Suprapubic skin (tissue), 3 donors: ENCODE measurements around the gene CMTM8.

Source experiments
- POLR2A ChIP-seq, 2 donors: fragments of 450-650 bp; IDR thresholded peaks; one replicate each; pipeline ENCODE4 v1.6.1; 2017; ENCODE audit warnings: antibody characterized with exemption in 2 of 2, mild to moderate bottlenecking in 2 of 2, moderate library complexity in 2 of 2
- TF ChIP-seq, protein P1 (sequence below), 2 donors: fragments of 200-600 bp in 1 of 2; fragments of 450-650 bp in 1 of 2; sonication (generic) in 1 of 2; IDR thresholded peaks; one replicate each; pipeline ENCODE4 v1.5.1; 2016 to 2019; ENCODE audit warnings: antibody characterized with exemption in 2 of 2, mild to moderate bottlenecking in 1 of 2, moderate library complexity in 1 of 2

DNA sequence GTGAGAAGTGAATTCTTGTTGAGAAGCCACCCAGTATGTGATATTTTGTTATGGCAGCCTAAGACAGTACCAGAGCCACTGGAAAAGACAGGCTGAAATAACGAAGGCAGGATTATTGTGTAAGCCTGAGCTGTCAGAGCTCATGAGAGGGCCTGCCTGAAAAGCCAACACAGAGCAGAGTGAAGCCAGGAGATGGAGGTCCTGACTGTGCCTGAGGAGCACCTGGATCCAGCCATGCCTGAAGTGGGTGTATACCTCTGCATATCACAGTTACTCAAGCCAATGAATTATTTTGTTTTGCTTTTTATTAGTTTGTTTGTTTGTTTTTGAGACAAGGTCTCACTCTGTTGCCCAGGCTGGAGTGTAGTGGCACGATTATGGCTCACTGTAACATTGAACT is 149.0 kb downstream of the CMTM8 start:
- no peak for TF ChIP-seq POLR2A (IDR thresholded peaks at IDR 0.05)
- TF ChIP-seq, protein P1, sequence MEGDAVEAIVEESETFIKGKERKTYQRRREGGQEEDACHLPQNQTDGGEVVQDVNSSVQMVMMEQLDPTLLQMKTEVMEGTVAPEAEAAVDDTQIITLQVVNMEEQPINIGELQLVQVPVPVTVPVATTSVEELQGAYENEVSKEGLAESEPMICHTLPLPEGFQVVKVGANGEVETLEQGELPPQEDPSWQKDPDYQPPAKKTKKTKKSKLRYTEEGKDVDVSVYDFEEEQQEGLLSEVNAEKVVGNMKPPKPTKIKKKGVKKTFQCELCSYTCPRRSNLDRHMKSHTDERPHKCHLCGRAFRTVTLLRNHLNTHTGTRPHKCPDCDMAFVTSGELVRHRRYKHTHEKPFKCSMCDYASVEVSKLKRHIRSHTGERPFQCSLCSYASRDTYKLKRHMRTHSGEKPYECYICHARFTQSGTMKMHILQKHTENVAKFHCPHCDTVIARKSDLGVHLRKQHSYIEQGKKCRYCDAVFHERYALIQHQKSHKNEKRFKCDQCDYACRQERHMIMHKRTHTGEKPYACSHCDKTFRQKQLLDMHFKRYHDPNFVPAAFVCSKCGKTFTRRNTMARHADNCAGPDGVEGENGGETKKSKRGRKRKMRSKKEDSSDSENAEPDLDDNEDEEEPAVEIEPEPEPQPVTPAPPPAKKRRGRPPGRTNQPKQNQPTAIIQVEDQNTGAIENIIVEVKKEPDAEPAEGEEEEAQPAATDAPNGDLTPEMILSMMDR (IDR thresholded peaks at IDR 0.05), result no peak
